GM20000 (cell line): ENCODE measurements around the gene DOK7.

Source experiments
- DNase-seq: peaks from one replicate; pipeline ENCODE4 v3.0.0; 2012; ENCODE audit warnings: low spot score
- TF ChIP-seq, protein P1 (sequence below): IDR thresholded peaks from 2 replicates; pipeline ENCODE4 v1.5.1; 2012; ENCODE audit warnings: mild to moderate bottlenecking, control low read depth; ENCODE audit errors: extremely low read depth, missing control alignments

Gene DOK7

DNA sequence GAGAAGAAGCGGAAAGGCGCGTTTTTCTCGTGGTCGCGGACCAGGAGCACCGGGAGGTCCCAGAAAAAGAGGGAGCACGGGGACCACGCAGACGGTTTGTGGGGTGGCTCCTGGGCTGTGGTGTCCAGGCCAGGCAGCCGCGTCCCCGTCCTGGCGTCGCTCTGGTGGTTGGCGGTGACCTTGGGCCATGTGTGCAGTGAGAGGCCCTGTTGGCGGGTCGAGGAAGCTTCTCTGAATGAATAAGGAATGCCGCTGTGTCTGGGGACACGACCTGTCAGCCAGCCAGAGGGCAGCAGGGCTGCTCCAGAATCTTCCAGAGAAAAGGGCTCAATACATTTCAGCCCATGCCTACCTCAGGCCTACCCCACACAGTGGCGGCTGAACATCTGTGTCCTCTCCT, 45.7 kb upstream of the DOK7 start:
- TF ChIP-seq, protein P1, sequence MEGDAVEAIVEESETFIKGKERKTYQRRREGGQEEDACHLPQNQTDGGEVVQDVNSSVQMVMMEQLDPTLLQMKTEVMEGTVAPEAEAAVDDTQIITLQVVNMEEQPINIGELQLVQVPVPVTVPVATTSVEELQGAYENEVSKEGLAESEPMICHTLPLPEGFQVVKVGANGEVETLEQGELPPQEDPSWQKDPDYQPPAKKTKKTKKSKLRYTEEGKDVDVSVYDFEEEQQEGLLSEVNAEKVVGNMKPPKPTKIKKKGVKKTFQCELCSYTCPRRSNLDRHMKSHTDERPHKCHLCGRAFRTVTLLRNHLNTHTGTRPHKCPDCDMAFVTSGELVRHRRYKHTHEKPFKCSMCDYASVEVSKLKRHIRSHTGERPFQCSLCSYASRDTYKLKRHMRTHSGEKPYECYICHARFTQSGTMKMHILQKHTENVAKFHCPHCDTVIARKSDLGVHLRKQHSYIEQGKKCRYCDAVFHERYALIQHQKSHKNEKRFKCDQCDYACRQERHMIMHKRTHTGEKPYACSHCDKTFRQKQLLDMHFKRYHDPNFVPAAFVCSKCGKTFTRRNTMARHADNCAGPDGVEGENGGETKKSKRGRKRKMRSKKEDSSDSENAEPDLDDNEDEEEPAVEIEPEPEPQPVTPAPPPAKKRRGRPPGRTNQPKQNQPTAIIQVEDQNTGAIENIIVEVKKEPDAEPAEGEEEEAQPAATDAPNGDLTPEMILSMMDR: no peak
- no peak for DNase-seq

DNA sequence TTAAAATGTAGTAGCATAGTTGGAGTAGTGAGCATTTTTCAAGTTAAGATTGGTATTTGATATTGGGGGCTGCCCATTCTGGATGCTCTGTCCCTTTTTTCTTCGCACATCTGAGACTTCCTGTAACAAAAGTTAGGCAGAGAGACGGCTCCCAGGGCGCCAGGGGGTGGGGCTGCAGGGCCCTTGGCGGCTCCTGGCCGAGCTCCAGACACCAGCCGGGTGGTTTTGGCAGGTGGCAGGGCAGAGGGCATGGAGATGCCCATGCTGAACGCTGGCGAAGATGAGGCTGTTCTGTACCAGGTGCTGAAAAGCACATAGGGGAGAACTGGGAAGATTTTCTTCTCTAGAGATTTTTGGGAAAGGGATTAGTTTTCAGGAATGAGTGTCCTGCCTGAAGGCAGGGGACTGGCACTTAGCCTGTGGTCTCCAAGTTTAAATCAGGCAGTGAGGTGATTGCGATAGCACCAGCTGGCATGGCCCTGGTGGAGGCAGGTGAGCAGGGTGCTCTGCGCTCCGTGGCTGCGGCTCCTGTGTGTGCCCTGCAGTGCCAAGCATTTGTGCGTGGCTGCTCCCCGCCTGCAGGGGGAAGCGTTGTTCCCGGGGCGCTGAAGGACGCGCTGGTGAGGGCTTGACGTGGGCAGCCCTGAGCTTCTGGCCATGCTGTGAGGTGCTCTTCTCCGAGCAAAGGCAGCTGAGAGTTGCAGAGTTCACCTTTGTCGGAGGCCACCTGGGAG, 44.9 kb upstream of the DOK7 start:
- no peak for DNase-seq
- TF ChIP-seq, protein P1: no peak

DNA sequence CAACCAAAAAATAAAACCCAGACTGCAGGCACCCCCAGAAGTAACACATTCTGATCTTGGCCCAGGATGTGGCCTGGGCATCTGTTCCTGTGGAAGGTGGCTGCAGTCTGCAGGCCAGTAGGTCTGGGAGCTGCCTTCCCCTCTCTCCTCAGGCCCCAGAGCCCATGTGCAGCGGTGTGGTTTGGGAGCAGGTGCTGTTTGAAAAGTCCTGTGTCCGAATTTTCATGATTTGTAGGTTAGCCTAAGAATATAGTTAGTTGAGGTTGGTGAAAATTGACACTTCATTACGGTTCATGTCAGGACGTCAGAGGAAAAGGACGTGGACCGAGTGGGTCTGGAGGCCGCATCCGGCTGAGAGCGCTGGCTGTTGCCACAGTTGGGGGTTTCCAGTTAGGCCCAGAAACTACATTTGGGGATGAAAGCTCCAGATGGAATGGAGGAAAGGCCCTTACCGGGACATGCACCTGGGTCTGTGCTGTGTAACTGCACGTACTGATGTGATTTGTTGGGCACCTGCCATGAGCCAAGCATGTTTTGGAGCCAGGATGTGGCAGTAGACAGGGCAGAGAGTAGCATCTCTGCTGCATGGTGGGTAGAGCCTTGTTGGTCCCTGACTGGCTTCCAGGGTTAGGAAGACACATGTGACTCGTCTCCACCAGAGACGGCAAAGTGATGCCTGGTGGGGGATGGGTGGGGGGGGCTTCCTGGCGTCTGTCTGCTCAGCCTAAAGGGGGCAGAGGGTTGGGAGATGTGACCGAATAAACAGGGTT, 43.1 kb upstream of the DOK7 start:
- TF ChIP-seq, protein P1: no peak
- DNase-seq: no peak

DNA sequence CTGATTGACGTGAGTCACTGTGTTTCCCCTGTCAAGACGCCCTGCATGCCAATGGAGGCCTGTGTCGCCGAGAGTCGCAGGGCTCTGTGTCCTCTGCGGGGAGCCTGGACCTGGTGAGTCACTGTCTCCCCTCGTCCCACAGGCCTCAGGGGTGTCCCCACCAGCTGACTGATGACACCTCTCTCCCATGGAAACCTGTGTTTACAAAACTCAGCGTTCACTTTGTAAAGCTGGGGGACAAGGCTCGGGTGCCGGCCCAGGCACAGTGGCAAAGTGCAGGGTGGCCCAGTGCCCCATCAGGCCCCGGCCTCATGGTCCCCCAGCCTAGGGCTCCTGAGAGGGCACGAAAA, 42.5 kb upstream of the DOK7 start:
- TF ChIP-seq, protein P1: no peak
- DNase-seq: no peak

DNA sequence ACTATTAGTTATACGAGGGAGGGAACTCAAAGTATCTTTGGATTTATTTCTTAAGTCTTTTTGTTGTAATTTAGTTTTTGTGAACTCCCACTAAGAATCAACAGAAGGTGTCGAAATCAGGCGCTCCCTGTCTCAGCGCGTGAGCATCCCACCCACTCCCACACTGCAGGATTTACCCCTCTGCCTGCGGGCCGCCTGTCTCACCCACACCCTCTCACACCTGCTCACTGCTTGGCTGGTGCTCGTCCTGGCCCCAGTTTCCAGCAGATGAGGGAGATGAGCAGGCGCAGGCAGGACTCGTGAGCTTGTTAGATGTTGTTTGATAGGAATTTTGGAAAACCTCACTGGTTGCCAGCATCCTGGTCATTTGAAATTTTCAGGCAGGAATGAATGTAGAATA, 42.1 kb upstream of the DOK7 start:
- TF ChIP-seq, protein P1: no peak
- no peak for DNase-seq

DNA sequence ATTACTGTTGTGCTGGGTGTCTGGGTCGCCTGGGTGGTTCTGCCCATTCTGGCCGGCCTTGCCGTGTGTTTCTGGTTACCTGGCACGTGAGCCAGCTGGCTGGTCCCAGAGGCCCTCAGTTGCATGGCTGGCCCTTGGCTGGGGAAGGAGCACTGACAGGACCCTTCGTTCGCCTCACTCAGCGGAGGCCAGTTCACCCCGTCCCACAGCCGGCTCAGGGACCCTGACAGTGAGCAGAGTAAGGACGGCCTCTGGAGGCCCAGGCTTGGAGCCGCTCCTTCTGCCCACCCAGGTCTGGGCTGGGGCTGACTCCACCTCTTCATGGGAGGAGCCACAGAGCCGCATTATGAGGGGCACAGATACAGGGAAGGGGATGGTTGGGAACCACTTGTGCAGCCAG, 41.6 kb upstream of the DOK7 start:
- TF ChIP-seq, protein P1: no peak
- DNase-seq: no peak

DNA sequence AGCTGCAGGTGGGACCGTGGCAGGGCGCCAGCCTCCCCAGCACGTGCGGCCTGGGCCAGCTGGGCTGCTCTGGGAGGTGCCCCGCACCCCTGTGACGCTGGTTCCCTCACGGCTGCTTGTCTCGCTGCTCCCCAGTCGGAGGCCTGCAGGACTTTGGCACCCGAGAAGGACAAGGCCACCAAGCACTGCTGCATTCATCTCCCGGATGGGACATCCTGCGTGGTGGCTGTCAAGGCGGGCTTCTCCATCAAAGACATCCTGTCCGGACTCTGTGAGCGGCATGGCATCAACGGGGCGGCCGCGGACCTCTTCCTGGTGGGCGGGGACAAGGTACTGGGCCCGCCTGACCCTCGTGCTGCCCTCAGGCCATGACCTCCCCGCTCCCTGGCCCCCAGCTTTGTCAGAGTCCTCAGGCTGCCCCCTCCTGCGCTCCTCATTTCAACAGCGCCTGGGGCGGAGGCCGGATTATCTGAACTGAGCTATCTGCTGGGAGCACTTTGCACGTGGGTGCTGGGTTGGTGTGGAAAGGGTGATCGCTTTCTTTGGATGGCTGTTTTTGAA, 40.8 kb upstream of the DOK7 start:
- DNase-seq: no peak
- TF ChIP-seq, protein P1: no peak
